ENCODE measurements around the gene SYTL5.

SYTL5 gene

GRCh38 chrX:38095971-38096529 lies 89.7 kb downstream of the SYTL5 start:
- DNase-seq = no peak

- no peak for DNase-seq
Measured at GRCh38 chrX:38099688-38100087, 93.3 kb downstream of the SYTL5 start.

- DNase-seq = no peak
Measured at GRCh38 chrX:38102240-38102639, 95.9 kb downstream of the SYTL5 start.

DNA sequence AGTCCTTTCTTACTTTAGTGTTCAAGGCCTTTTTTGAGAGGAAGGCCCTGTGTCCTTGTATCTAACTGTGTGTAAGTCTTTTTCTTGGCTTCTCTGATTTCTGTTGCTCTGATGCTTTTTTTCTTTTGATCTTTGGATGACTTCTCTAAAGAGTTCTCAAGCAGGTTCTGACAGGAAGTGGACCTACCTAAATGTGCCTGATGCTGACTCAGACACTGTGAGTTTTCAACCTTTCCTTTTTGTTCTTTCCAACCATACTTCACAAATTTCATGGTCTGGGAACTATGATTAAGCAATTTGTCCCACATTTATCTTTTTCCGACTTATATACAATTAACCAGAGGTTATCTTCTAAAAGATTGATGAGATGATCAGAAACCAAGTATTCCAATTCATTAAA lies 96.5 kb downstream of the SYTL5 start:
- no peak for DNase-seq

DNA sequence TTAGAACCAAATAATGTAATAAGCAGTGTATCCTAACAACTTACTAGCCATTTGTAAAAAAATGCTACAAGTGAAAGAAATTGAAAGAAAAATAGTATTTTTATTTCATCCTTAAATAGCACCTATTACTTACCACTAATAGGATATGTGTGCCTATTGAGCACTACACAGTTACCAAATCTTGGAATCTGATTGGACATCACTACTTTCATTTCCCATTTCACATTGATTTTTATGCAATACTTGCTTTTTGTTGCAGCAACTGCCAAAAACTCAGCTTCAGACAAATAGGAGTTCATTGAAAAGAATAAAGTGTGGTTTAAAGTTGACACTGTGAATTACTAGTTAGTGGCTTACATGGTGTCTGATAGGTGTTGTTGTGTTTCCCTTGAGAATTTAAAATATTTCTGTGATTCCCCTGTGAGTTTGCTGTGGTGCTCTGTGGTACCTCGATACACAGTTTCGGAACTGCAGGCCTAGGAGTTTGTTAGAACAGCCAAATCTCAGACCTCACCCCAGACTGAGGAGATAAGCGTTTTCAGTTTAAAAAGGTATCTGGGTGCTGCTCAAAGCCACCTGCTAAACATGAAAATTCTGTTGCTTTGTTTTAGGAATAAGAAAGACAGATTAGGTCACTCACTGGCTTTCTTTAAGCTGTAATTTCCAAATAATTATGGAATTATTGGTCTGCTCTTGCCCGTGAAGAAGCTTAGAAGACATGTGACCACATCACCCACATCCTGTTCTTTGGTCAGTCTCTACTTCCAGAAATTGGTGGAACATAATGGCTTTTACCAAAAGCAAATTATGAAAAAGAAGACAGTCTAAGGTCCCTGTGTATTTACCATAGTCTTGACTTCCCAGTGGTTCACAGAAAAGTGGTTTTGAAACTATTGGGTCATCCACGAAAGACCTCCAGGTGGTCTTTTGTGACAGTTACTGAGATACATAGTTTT lies 97.8 kb downstream of the SYTL5 start:
- DNase-seq = no peak

- DNase-seq = no peak
Measured at GRCh38 chrX:38105216-38105725, 98.9 kb downstream of the SYTL5 start.

GRCh38 chrX:38106991-38107655 lies 100.8 kb downstream of the SYTL5 start:
- no peak for DNase-seq

DNA sequence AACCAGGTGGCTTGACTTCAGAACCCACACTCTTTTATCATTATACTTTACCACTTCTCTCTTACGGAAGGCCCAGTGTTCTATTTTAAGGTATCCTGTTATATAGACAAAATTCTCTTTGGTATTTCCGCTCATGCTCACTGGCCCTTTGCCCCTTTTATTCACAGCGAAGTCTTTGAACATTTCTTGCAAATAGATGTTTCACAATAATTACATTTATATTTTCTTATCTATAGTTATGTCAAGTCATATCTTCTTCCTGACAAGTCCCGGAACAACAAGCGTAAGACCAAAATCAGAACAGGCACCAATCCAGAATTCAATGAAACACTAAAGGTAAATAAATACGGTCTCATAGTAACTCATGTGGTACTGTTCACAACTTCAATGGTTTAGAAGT lies 102.0 kb downstream of the SYTL5 start:
- no peak for DNase-seq

DNA sequence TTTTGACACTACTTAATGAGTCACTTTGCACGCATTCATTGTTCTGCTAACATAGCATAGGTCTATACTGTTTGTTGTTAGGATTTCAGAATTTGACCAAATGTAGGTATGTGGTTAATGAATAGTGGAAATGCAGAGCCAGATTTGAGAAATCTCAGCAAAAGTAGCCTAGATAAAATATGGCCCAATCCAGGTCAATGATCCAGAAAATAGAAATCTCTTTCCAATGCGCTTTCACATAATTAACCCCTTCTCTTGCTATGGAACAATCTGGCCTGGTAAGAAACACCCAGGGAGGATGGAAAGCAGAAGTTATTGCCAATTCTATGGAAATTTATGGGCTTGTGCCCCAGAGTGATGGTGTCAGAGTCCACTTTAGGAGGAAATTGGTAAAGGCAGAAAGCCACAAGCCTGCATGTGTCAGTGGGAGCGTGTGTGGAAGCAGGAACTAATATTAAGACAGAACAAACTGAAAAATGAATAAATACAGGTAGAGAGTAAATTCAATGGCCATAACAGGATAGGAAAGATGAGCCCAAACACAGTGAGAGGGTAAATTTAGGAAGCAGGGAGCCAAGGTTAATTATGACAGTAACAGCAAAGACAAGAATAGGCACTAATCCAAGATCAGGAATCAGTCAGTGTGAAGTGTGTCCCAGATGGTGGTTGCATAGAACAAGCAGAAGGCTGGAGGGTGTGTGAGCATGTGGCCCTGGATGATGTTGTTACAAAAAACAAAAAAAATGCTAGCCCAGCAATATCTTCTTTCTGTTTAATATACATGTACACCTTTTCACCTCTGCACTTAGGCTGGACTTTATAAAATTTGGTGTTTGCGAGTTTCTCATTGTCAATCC lies 102.9 kb downstream of the SYTL5 start:
- DNase-seq = no peak

DNA sequence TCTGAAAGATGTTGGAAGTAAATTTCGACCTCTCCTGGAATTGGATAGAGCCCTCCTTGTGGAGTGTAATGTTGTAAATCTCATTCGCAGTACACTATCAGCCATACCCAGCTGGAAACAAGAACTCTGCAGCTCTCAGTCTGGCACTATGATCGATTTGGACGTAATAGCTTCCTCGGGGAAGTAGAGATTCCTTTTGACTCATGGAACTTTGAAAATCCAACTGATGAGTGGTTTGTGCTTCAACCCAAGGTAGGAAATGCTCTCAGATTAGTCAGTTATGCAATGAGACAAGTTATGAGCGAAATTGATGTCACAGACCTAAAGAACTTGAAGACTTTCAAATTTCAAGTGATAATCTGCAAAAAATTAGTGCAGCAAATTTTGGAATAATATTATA lies 103.9 kb downstream of the SYTL5 start:
- no peak for DNase-seq

DNA sequence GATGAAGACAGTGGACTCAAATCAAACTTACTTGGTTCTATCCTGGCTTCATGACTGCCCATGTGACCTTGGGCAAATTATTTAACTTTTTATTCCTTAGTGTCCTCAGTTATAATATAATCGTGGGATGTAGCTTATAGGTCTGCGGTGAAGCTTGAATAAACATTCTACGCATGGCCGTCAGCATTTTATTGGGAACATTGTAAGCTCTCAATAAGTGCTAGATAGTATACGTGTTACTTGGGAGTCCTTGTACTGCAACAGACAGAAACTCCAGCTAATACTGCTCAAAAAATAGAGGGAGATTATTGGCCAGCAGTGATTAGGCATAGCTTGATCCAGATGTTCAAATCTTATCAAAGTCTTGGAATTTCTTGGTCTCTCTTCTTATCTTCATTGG lies 104.8 kb downstream of the SYTL5 start:
- no peak for DNase-seq

DNA sequence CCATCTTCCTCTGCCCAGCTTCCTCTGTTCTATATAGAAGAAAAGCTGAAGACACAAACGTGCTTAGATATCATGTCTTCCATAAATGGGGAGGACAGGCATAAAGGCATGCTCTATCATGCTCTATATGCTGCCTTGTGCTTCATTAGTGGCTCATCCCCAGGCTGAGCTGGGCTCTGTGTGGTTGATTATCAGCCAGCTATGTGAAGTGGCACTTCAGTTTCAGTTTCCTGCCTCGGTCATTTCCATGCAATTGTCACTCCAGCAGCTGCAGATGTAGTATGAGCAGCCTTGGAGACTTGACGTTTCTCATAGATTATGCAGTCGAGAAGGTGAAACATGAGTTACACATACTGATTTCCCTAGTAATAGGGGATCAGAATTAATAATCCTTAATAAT lies 106.2 kb downstream of the SYTL5 start:
- peak; percentile 15 to 56 (median 52) for DNase-seq

GRCh38 chrX:38116706-38117105 lies 110.4 kb downstream of the SYTL5 start:
- DNase-seq = peak in 1 of 3 experiments; percentile 16

GRCh38 chrX:38117485-38117884 lies 111.1 kb downstream of the SYTL5 start:
- no peak for DNase-seq

- no peak for DNase-seq
Measured at GRCh38 chrX:38124000-38124399, 117.6 kb downstream of the SYTL5 start.

DNA sequence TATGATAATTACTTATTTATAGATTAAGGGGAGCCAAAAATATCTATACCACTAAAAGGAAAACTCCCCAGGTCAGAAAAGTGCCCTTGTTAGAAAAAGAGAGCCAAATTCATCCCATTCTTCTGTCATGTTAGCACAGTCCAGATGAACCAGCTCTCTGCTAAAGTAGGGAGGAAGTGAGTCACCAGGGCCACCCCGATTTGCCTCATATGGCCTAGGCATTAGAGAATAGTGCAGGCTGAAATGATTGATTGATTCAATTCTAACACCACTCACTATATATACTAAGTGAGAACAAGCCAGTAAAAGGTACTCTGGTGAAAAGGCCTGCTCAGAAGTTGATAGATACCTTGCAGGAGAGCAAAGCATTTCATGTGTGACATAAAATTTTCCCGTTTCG lies 119.8 kb downstream of the SYTL5 start:
- DNase-seq = no peak

- DNase-seq = no peak
Measured at GRCh38 chrX:38127961-38128360, 121.6 kb downstream of the SYTL5 start.

GRCh38 chrX:38129366-38129765 lies 123.0 kb downstream of the SYTL5 start:
- DNase-seq = no peak

GRCh38 chrX:38138157-38138891 lies 132.0 kb downstream of the SYTL5 start:
- DNase-seq = no peak

DNA sequence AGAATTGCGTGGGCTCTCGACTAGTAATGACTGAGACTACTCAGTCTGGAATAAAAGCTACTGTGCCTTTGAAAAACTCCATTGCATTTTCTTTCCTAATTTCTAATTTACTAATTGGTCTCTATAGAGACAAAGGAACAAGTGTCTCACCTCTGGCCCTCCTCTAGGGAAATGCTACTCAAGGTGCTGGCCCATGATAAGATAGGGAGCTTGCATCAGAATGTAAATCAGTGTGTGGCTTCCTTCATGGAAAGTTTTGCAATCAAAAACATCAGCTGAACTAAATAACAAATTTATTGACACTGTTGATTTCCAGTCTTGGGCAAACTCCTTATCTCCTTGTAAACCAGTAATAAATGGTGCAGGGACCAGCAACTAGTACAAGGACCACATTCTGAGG lies 132.5 kb downstream of the SYTL5 start:
- DNase-seq = no peak

DNA sequence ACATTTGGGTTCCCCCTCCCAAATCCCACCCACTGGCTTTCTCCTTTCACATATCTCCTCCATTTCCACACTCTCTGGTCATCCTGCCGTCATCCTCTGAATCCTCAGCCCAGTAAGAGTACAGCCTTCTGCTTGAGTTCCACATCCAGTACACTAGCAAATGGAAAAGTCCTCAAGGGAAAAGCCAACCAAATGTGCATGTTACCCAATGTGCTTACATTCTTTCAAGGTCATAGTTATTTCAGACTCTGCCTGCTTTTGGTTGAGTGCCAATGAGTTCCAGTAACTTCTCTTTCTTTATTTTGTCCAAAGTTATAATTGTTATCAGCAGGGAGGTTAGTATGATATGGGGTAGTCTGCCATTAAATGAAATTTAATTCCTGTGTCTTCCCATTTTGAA lies 136.3 kb downstream of the SYTL5 start:
- no peak for DNase-seq

DNA sequence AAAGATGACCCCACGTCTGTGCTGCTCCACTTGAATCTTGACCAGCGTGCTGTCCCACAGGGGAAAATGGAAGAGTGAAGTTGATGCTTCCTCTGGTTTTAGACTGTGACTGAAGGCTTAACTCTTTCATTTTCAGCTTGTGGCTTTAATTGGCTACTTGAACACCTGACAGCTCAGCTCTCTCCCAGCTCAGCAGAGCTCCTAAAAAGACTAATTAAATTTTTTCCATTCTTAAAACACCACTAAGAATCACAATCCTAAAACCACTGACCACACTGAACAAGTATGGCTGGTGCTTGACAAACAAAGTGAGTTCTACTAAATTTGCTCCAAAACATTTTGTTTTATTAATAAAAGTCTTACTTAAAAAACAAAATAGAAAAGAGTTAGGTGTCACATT lies 142.7 kb downstream of the SYTL5 start:
- DNase-seq = no peak

All from NCI-H1417 (cell line).